B cell (primary cell): ENCODE measurements around the gene TP53BP2. TPM values are rescaled to one million over a fixed set of nuclear protein-coding genes. Genes with fewer than 3 reads are reported as not detected.

Experiments used
- ATAC-seq: fragments of 200-7000 bp; cut with Tn5 transposase; one replicate; pipeline ENCODE4 v1.10.0; 2021; ENCODE audit warnings: low read depth, mild to moderate bottlenecking, moderate number of reproducible peaks, moderate library complexity
- CTCF ChIA-PET: fragments of 350-600 bp; sonication (Branson Sonifier 250); formaldehyde crosslinking; loops from one replicate; lab custom pipeline; 2021; ENCODE audit warnings: antibody characterized with exemption, inconsistent platforms; lab: Charles Lee
- POLR2A ChIA-PET: fragments of 350-600 bp; sonication (Branson Sonifier 250); formaldehyde crosslinking; loops from one replicate; lab custom pipeline; 2021; ENCODE audit warnings: antibody characterized with exemption; lab: Charles Lee
- DNase-seq: peaks from one replicate; pipeline ENCODE4 v3.0.0; 2013
- H2AFZ ChIP-seq: 2 replicates; pipeline ENCODE4 v1.6.1; 2012; ENCODE audit warnings: mild to moderate bottlenecking, low read depth, low read length; ENCODE audit not compliant: insufficient read depth, poor library complexity, severe bottlenecking
- H3K27ac ChIP-seq, 2 donors: 1 replicate in 1 of 2; 2 replicates in 1 of 2; pipeline ENCODE4 v1.5.1; 2012 to 2013; ENCODE audit warnings: low read length in 2 of 2, mild to moderate bottlenecking in 2 of 2, moderate library complexity in 1 of 2
- H3K27me3 ChIP-seq, 4 experiments: fragments of 200-600 bp in 1 of 4; sonication (generic) in 1 of 4; replicated peaks in 1 of 4; 1 replicate in 2 of 4; 2 replicates in 2 of 4; pipeline versions ENCODE4 v1.6.1 to v1.7.0; 2013 to 2016; ENCODE audit warnings: low read length in 3 of 4, mild to moderate bottlenecking in 2 of 4, mixed read lengths in 1 of 4, moderate library complexity in 1 of 4; ENCODE audit not compliant: insufficient read depth in 4 of 4, control insufficient read depth in 3 of 4; ENCODE audit errors: control extremely low read depth in 1 of 4
- H3K36me3 ChIP-seq, 2 experiments: replicated peaks in 1 of 2; 1 replicate in 1 of 2; 2 replicates in 1 of 2; pipeline versions ENCODE4 v1.6.1 to v1.7.1; 2013; ENCODE audit warnings: low read length in 1 of 2; ENCODE audit not compliant: insufficient read depth in 2 of 2, control insufficient read depth in 1 of 2; ENCODE audit errors: control extremely low read depth in 1 of 2, extremely low read depth in 1 of 2
- H3K4me1 ChIP-seq, 2 donors: fragments of 200-600 bp in 1 of 2; sonication (generic) in 1 of 2; 1 replicate in 1 of 2; 2 replicates in 1 of 2; pipeline versions ENCODE4 v1.5.1 to v1.6.1; 2013 to 2017; ENCODE audit warnings: low read length in 2 of 2; ENCODE audit not compliant: control insufficient read depth in 2 of 2, insufficient read depth in 2 of 2
- H3K4me2 ChIP-seq: replicated peaks from 2 replicates; pipeline ENCODE3; 2012; ENCODE audit warnings: mild to moderate bottlenecking, low read depth, low read length; ENCODE audit not compliant: poor library complexity, severe bottlenecking
- H3K4me3 ChIP-seq, 5 experiments: fragments of 200-600 bp in 1 of 5; sonication (generic) in 1 of 5; 1 replicate in 3 of 5; 2 replicates in 2 of 5; pipeline versions ENCODE4 v1.5.1 to v1.7.0; 2011 to 2016; ENCODE audit warnings: low read length in 4 of 5, mild to moderate bottlenecking in 4 of 5, low read depth in 2 of 5, control low read depth in 1 of 5, moderate library complexity in 1 of 5; ENCODE audit not compliant: insufficient read depth in 1 of 5; ENCODE audit errors: control extremely low read depth in 1 of 5, extremely low read depth in 1 of 5
- H3K79me2 ChIP-seq: fragments of 200-600 bp; sonication (generic); one replicate; pipeline ENCODE4 v1.6.0; 2016; ENCODE audit warnings: low read length; ENCODE audit not compliant: control insufficient read depth, insufficient read depth
- H3K9ac ChIP-seq: fragments of 200-600 bp; sonication (generic); 2 replicates; pipeline ENCODE4 v1.6.1; 2017; ENCODE audit warnings: mild to moderate bottlenecking, low read length, moderate library complexity
- H3K9me3 ChIP-seq, 3 donors: one replicate each; pipeline versions ENCODE4 v1.6.1 to v1.7.1; 2013; ENCODE audit warnings: low read length in 2 of 3; ENCODE audit not compliant: control insufficient read depth in 2 of 3, insufficient read depth in 1 of 3; ENCODE audit errors: control extremely low read depth in 1 of 3
- H4K20me1 ChIP-seq: 2 replicates; pipeline ENCODE4 v1.6.0; 2012; ENCODE audit warnings: mild to moderate bottlenecking, low read length; ENCODE audit not compliant: insufficient read depth, control insufficient read depth, poor library complexity, severe bottlenecking
- H3K27ac Mint-ChIP-seq: one replicate; pipeline ENCODE4 v1.8.0; 2021; ENCODE audit warnings: mixed read lengths
- H3K27me3 Mint-ChIP-seq: one replicate; pipeline ENCODE4 v1.8.0; 2021; ENCODE audit warnings: mixed read lengths
- H3K4me1 Mint-ChIP-seq: one replicate; pipeline ENCODE4 v1.8.0; 2021; ENCODE audit warnings: mixed read lengths
- H3K4me3 Mint-ChIP-seq: one replicate; pipeline ENCODE4 v1.8.0; 2021; ENCODE audit warnings: mixed read lengths
- H3K9me3 Mint-ChIP-seq: one replicate; pipeline ENCODE4 v1.8.0; 2022; ENCODE audit warnings: mixed read lengths; ENCODE audit not compliant: insufficient read depth
- EZH2 ChIP-seq: IDR thresholded peaks from 2 replicates; pipeline ENCODE4 v1.6.1; 2012; ENCODE audit warnings: borderline replicate concordance, low read depth, mild to moderate bottlenecking, moderate library complexity, low read length; ENCODE audit not compliant: insufficient read depth, poor library complexity, severe bottlenecking
- WGBS: methylation state at CpG from one replicate; pipeline ENCODE4 v1.1.5; 2013; ENCODE audit warnings: missing lambda C conversion rate; ENCODE audit not compliant: insufficient coverage; 5-methylcytosine and 5-hydroxymethylcytosine counted together
- intact Hi-C: fragments of 100-400 bp; cut with micrococcal nuclease; formaldehyde crosslinking; loops from one replicate; pipeline ENCODE4 v1.10.0; 2022
- polyA plus RNA-seq: library from polyadenylated mRNA; depleted of rRNA; stranded (reverse); fragments of >200 nt; gene quantifications from 2 replicates; pipeline ENCODE4 v1.2.3, GENCODE V29; 2012
- total RNA-seq, 2 donors: library from RNA; stranded (reverse); fragments of 120-200 nt in 1 of 2; gene quantifications; 1 replicate in 1 of 2; 2 replicates in 1 of 2; pipeline versions ENCODE4 v1.2.3 to v1.2.4, GENCODE V29; 2013 to 2022
- TF ChIP-seq, protein P1 (sequence below): fragments of 200-600 bp; IDR thresholded peaks from one replicate; pipeline ENCODE4 v1.8.0; 2022; ENCODE audit warnings: antibody characterized with exemption, mild to moderate bottlenecking

Gene TP53BP2
- total and polyA plus RNA-seq, 2 donors (not counting 1 experiment from before 2014, with no cell fraction given), result 10.8 to 40.0 TPM

DNA sequence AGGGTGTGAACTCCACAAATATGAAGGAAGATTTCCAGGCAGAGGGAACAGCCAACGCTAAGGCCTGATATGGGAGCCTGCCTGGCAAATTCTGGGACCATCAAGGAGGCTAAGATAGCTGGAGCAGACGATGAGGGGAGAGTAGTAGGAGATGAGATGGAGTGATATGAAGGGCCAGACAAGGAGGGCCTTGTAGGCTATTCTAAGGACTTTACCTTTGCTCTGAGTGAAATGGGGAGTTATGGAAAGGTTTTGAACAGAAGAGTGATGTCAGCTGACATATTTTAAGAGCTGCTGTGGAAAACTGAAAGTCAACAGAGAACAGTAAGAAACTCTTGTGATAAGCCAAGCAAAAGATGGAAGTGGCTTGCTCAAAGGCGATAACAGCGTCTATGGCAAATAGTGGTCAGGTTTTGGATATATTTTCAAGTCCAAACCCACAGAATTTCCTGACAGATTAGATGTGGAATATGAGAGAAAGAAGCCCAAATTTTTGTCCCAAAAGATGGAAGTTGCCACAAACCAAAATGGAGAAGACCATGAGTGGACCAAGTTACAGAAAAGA, 2.1 kb upstream of the TP53BP2 start:
- Histone ChIP-seq H3K79me2 (peaks cover 48% of the 10 kb centered on the region), H3K9ac (no peak overlapping the region), H3K4me3 (no peak overlapping the region), H3K4me2 (no peak overlapping the region), H2AFZ (peak overlapping the region; percentile 21), H3K9me3 (no peaks in the 10 kb centered on the region), H3K27ac (no peak overlapping the region), H4K20me1 (peaks cover 18% of the 10 kb centered on the region), H3K36me3 (no peaks in the 10 kb centered on the region), H3K27me3 (no peaks in the 10 kb centered on the region), H3K4me1 (peaks cover 19% of the 10 kb centered on the region in 2 donors)
- Mint-ChIP-seq H3K4me3 (peak overlapping the region; percentile 24), H3K27me3 (no peaks in the 10 kb centered on the region), H3K9me3 (no peaks in the 10 kb centered on the region), H3K4me1 (peaks cover 26% of the 10 kb centered on the region), H3K27ac (no peak overlapping the region)
- no peak for ATAC-seq
- CTCF ChIA-PET, result no interaction called here
- intact Hi-C loops, result loop anchor here (2.0 to 10.0 kb wide), 5 partner anchors 36 to 706 kb away; partner anchors contain the start of genes FBXO28, NVL and TLR5
- WGBS, result 93% methylated on average over 3 of the region's 4 CpGs
- DNase-seq, result no peak
- POLR2A ChIA-PET, result no interaction called here
- TF ChIP-seq, protein P1, sequence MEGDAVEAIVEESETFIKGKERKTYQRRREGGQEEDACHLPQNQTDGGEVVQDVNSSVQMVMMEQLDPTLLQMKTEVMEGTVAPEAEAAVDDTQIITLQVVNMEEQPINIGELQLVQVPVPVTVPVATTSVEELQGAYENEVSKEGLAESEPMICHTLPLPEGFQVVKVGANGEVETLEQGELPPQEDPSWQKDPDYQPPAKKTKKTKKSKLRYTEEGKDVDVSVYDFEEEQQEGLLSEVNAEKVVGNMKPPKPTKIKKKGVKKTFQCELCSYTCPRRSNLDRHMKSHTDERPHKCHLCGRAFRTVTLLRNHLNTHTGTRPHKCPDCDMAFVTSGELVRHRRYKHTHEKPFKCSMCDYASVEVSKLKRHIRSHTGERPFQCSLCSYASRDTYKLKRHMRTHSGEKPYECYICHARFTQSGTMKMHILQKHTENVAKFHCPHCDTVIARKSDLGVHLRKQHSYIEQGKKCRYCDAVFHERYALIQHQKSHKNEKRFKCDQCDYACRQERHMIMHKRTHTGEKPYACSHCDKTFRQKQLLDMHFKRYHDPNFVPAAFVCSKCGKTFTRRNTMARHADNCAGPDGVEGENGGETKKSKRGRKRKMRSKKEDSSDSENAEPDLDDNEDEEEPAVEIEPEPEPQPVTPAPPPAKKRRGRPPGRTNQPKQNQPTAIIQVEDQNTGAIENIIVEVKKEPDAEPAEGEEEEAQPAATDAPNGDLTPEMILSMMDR, result no peak
- no peak for TF ChIP-seq EZH2
